GM12891 (cell line): ENCODE measurements around the gene ASXL1.

ENCODE experiments used
- POLR2A ChIP-seq: IDR thresholded peaks from 2 replicates; pipeline ENCODE4 v1.6.1; 2011; ENCODE audit warnings: low read depth, low read length, control low read depth
- POLR2AphosphoS5 ChIP-seq: IDR thresholded peaks from 2 replicates; pipeline ENCODE4 v1.6.1; 2011; ENCODE audit warnings: low read depth, low read length, control low read depth
- SPI1 ChIP-seq: IDR thresholded peaks from 2 replicates; pipeline ENCODE4 v1.6.1; 2011; ENCODE audit warnings: low read depth, low read length, control low read depth
- TAF1 ChIP-seq: IDR thresholded peaks from 2 replicates; pipeline ENCODE4 v1.6.1; 2011; ENCODE audit warnings: low read depth, low read length, control low read depth

DNA sequence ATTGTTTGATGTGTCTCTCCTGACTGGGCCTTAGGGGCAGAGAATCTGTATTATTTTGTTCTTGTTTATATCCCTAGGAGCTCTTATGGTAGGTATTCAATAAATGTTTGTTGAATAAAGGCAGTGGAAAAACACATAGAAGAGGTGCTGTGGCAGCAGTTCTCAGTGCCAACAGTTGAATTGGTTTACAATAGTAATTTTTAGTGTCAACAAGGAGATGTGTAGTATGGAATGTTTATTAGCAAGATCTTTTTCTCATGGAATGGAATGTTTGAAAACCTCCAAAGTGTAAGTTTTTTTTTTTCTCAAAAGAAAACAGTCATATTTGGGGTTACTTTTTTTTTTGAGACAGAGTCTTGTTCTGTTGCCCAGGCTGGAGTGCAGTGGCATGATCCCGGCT is 28.0 kb downstream of the ASXL1 start:
- TF ChIP-seq POLR2AphosphoS5 (no peak), POLR2A (no peak), SPI1 (no peak), TAF1 (no peak)
